Measurements from ENCODE around the gene CCDC82. TPM values are rescaled to one million over a fixed set of nuclear protein-coding genes. Genes with fewer than 3 reads are reported as not detected.

The CCDC82 gene
- total RNA-seq, 1 experiment from 2014 or later = 19.9 TPM

- ChIA-PET POLR2A (ENCODE audit: unreplicated experiment) (no interaction called here), CTCF (interaction anchor here (0.6 kb wide), 1 partner anchor 266 kb away, joined by 3 read pairs; no protein-coding TSS in a partner anchor)
- Histone ChIP-seq H3K27me3 (ENCODE audit: insufficient read depth, low read depth) (no peaks in the 10 kb centered on the region), H2AFZ (no peak overlapping the region), H3K4me3 (no peak overlapping the region), H3K27ac (no peak overlapping the region), H3K9me3 (ENCODE audit: insufficient read depth, low read depth) (no peaks in the 10 kb centered on the region), H4K20me1 (ENCODE audit: insufficient read depth) (no peaks in the 10 kb centered on the region), H3F3A (ENCODE audit: insufficient read depth, low read depth) (peaks cover 28% of the 10 kb centered on the region), H3K36me3 (ENCODE audit: low read depth) (peaks cover 49% of the 10 kb centered on the region), H3K9me2 (ENCODE audit: insufficient read depth) (no peaks in the 10 kb centered on the region), H3K4me2 (no peak overlapping the region), H3K4me1 (replicated peaks; ENCODE audit: insufficient read depth) (peaks cover 59% of the 10 kb centered on the region), H3K79me2 (ENCODE audit: low read depth) (peaks cover 98% of the 10 kb centered on the region)
- no peak for DNase-seq
- intact Hi-C loops (cut with micrococcal nuclease; ENCODE audit: unreplicated experiment) = no loop called here
- BruUV-seq (replicated peaks) = no TSS peak
- TF ChIP-seq EZH2 (IDR thresholded peaks at IDR 0.05; ENCODE audit: low read depth) (no peak), CTCF (conservative IDR thresholded peaks at IDR 0.05) (no peak)
Measured at GRCh38 chr11:96322775-96323641, 66.7 kb downstream of the CCDC82 start.

GRCh38 chr11:96321091-96321490, 68.6 kb downstream of the CCDC82 start:
- H3K4me2 ChIP-seq = no peak overlapping the region
- H3K79me2 ChIP-seq (ENCODE audit: low read depth) = peaks cover 98% of the 10 kb centered on the region
- H3K4me3 ChIP-seq = no peak overlapping the region
- H2AFZ ChIP-seq = no peak overlapping the region
- no peaks in the 10 kb centered on the region for H3K9me3 ChIP-seq (ENCODE audit: insufficient read depth, low read depth)
- H4K20me1 ChIP-seq (ENCODE audit: insufficient read depth) = no peaks in the 10 kb centered on the region
- no peak overlapping the region for H3K27ac ChIP-seq
- H3K36me3 ChIP-seq (ENCODE audit: low read depth) = peaks cover 56% of the 10 kb centered on the region
- peaks cover 39% of the 10 kb centered on the region for H3F3A ChIP-seq (ENCODE audit: insufficient read depth, low read depth)
- peaks cover 65% of the 10 kb centered on the region for H3K4me1 ChIP-seq (replicated peaks; ENCODE audit: insufficient read depth)
- TF ChIP-seq CTCF (conservative IDR thresholded peaks at IDR 0.05) (no peak), EZH2 (IDR thresholded peaks at IDR 0.05; ENCODE audit: low read depth) (no peak)
- ChIA-PET POLR2A (ENCODE audit: unreplicated experiment) (no interaction called here), CTCF (no interaction called here)
- intact Hi-C loops (cut with micrococcal nuclease; ENCODE audit: unreplicated experiment) = no loop called here
- no peaks in the 10 kb centered on the region for H3K27me3 ChIP-seq (ENCODE audit: insufficient read depth, low read depth)
- DNase-seq = no peak
- no TSS peak for BruUV-seq (replicated peaks)
- no peaks in the 10 kb centered on the region for H3K9me2 ChIP-seq (ENCODE audit: insufficient read depth)

DNA sequence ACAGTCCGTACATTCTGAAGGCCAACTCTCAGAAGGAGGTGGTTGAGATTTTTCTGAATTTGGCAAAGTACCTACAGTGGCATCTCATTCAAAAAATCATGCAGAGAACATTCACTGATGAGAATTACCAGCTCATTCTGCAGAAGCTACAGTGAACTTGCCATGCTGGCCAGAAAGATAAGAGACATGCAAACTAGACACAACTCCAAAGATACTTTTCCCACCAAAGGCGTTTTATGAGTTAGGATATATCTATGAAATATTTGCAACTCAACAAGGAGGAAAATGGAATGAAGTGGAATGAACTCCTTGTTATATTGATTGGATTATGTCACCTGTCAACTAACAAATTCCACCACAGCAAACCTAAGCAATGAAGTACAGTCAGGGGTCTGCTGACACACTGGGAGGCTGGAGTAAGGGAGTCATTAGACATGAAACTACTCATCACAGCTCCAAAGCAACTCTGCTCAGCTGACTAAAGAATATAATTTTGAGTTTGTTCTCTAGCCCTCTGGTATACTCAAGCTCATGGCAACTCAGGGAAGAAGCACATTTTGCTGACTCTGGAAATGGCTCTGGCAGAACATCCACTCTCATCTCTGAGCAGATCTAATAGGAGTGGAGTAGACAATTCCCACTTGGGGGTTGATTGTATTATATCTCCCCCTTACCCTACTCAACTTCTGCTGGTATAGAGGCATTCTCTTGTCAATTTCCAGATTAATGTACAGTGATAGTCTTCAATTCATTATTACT, 69.6 kb downstream of the CCDC82 start:
- Histone ChIP-seq H3K27ac (no peak overlapping the region), H3K36me3 (ENCODE audit: low read depth) (peaks cover 56% of the 10 kb centered on the region), H3K4me2 (no peak overlapping the region), H3F3A (ENCODE audit: insufficient read depth, low read depth) (peaks cover 39% of the 10 kb centered on the region), H3K79me2 (ENCODE audit: low read depth) (peaks cover 95% of the 10 kb centered on the region), H3K4me1 (replicated peaks; ENCODE audit: insufficient read depth) (peaks cover 65% of the 10 kb centered on the region), H4K20me1 (ENCODE audit: insufficient read depth) (no peaks in the 10 kb centered on the region), H2AFZ (no peak overlapping the region), H3K9me3 (ENCODE audit: insufficient read depth, low read depth) (no peaks in the 10 kb centered on the region), H3K27me3 (ENCODE audit: insufficient read depth, low read depth) (no peaks in the 10 kb centered on the region), H3K4me3 (no peak overlapping the region), H3K9me2 (ENCODE audit: insufficient read depth) (no peaks in the 10 kb centered on the region)
- intact Hi-C loops (cut with micrococcal nuclease; ENCODE audit: unreplicated experiment) = no loop called here
- TF ChIP-seq CTCF (conservative IDR thresholded peaks at IDR 0.05) (no peak), EZH2 (IDR thresholded peaks at IDR 0.05; ENCODE audit: low read depth) (no peak)
- no TSS peak for BruUV-seq (replicated peaks)
- POLR2A ChIA-PET (ENCODE audit: unreplicated experiment) = no interaction called here
- CTCF ChIA-PET = no interaction called here
- no peak for DNase-seq
